GM19397 (cell line): ENCODE results near the gene SLC19A2.

Source experiments
- ATAC-seq: cut with Tn5 transposase; IDR thresholded peaks from one replicate; pipeline ENCODE4 v1.9.1; 2021; ENCODE audit warnings: mild to moderate bottlenecking, moderate library complexity; ENCODE audit not compliant: unreplicated experiment

Gene SLC19A2

GRCh38 chr1:169414952-169415351 is 70.8 kb downstream of the SLC19A2 start:
- ATAC-seq, result no peak
